ENCODE results near the gene PDP2.

GRCh38 chr16:66845080-66845410 lies 35.3 kb upstream of the PDP2 start:
- TF ChIP-seq EZH2 (IDR thresholded peaks at IDR 0.05; ENCODE audit: borderline replicate concordance, low read length) (no peak), CTCF (IDR thresholded peaks at IDR 0.05; ENCODE audit: low read length) (no peak)

Data from OCI-LY1 (cell line).